WTC11 (cell line): ENCODE measurements around the gene USP10. TPM values are rescaled to one million over a fixed set of nuclear protein-coding genes. Genes with fewer than 3 reads are reported as not detected.
A peak's percentile ranks its signal among the peaks of the same experiment; 100 is the strongest.

Experiments
- ATAC-seq: fragments of 200-7000 bp; cut with Tn5 transposase; 2 replicates; pipeline ENCODE4 v1.10.0; 2021; ENCODE audit warnings: mild to moderate bottlenecking, moderate library complexity
- CTCF ChIA-PET: fragments of 300-600 bp; sonication (Branson Sonifier 250); formaldehyde crosslinking; loops from one replicate; lab custom pipeline; 2021; ENCODE audit warnings: antibody characterized with exemption; lab: Charles Lee
- POLR2A ChIA-PET: fragments of 350-600 bp; sonication (Branson Sonifier 250); formaldehyde crosslinking; loops from one replicate; lab custom pipeline; 2021; ENCODE audit warnings: antibody characterized with exemption; lab: Charles Lee
- DNase-seq: peaks from one replicate; pipeline ENCODE4 v3.0.0; 2021; ENCODE audit warnings: low spot score
- H3K27ac Mint-ChIP-seq: 2 replicates; pipeline ENCODE4 v1.8.0; 2021; ENCODE audit warnings: mixed read lengths
- H3K27me3 Mint-ChIP-seq: 2 replicates; pipeline ENCODE4 v1.8.0; 2021; ENCODE audit warnings: low read depth, mild to moderate bottlenecking, moderate library complexity, mixed read lengths
- H3K36me3 Mint-ChIP-seq: 2 replicates; pipeline ENCODE4 v1.8.0; 2021; ENCODE audit warnings: mixed read lengths
- H3K4me1 Mint-ChIP-seq: 2 replicates; pipeline ENCODE4 v1.8.0; 2022; ENCODE audit warnings: mixed read lengths
- H3K4me3 Mint-ChIP-seq: 2 replicates; pipeline ENCODE4 v1.8.0; 2021; ENCODE audit warnings: mild to moderate bottlenecking, moderate library complexity, mixed read lengths
- H3K9me3 Mint-ChIP-seq: 2 replicates; pipeline ENCODE4 v1.8.0; 2021; ENCODE audit warnings: mixed read lengths
- ATF1 ChIP-seq: sonication (generic); formaldehyde crosslinking; IDR thresholded peaks from 2 replicates; pipeline ENCODE4 v1.8.1; 2023; ENCODE audit warnings: mild to moderate bottlenecking, moderate library complexity, missing genetic modification reagents
- ATF3 ChIP-seq: sonication (generic); formaldehyde crosslinking; conservative IDR thresholded peaks from 2 replicates; pipeline ENCODE4 v1.8.1; 2022; ENCODE audit warnings: mild to moderate bottlenecking, missing genetic modification reagents
- CREM ChIP-seq: sonication (generic); formaldehyde crosslinking; IDR thresholded peaks from 2 replicates; pipeline ENCODE4 v1.8.1; 2022; ENCODE audit warnings: mild to moderate bottlenecking, missing genetic modification reagents, moderate library complexity
- ESRRA ChIP-seq: sonication (generic); formaldehyde crosslinking; IDR thresholded peaks from 2 replicates; pipeline ENCODE4 v1.8.1; 2022; ENCODE audit warnings: mild to moderate bottlenecking, missing genetic modification reagents, borderline replicate concordance
- FOXJ3 ChIP-seq: sonication (generic); formaldehyde crosslinking; IDR thresholded peaks from 2 replicates; pipeline ENCODE4 v1.9.0; 2021; ENCODE audit warnings: missing genetic modification reagents, mild to moderate bottlenecking, borderline replicate concordance
- FOXP1 ChIP-seq: sonication (generic); formaldehyde crosslinking; IDR thresholded peaks from 2 replicates; pipeline ENCODE4 v1.8.0; 2022; ENCODE audit warnings: missing genetic modification reagents, mild to moderate bottlenecking, moderate library complexity, borderline replicate concordance
- GRHL2 ChIP-seq: fragments of 250-450 bp; sonication (Bioruptor Pico); IDR thresholded peaks from 2 replicates; pipeline ENCODE4 v1.8.0; 2022; ENCODE audit warnings: mild to moderate bottlenecking, moderate library complexity; ENCODE audit not compliant: insufficient replicate concordance, severe bottlenecking
- IRF2 ChIP-seq: sonication (generic); formaldehyde crosslinking; IDR thresholded peaks from 2 replicates; pipeline ENCODE4 v1.8.0; 2022; ENCODE audit warnings: low read depth, missing genetic modification reagents, borderline replicate concordance
- MXD4 ChIP-seq: fragments of 250-450 bp; sonication (Bioruptor Pico); IDR thresholded peaks from 2 replicates; pipeline ENCODE4 v1.8.0; 2021; ENCODE audit warnings: mild to moderate bottlenecking, moderate library complexity, borderline replicate concordance
- RORB ChIP-seq: fragments of 250-450 bp; sonication (Bioruptor Pico); IDR thresholded peaks from 2 replicates; pipeline ENCODE4 v1.9.0; 2021; ENCODE audit warnings: mild to moderate bottlenecking
- SMAD3 ChIP-seq: sonication (generic); formaldehyde crosslinking; IDR thresholded peaks from 2 replicates; pipeline ENCODE4 v1.8.0; 2022; ENCODE audit warnings: missing genetic modification reagents, mild to moderate bottlenecking, borderline replicate concordance
- SP1 ChIP-seq: sonication (generic); formaldehyde crosslinking; conservative IDR thresholded peaks from 2 replicates; pipeline ENCODE4 v1.8.1; 2022; ENCODE audit warnings: missing genetic modification reagents
- TEAD1 ChIP-seq: sonication (generic); formaldehyde crosslinking; IDR thresholded peaks from 2 replicates; pipeline ENCODE4 v1.8.0; 2022; ENCODE audit warnings: mild to moderate bottlenecking, missing genetic modification reagents
- TEAD4 ChIP-seq: sonication (generic); formaldehyde crosslinking; IDR thresholded peaks from 2 replicates; pipeline ENCODE4 v1.8.0; 2022; ENCODE audit warnings: mild to moderate bottlenecking, missing genetic modification reagents
- ZBTB21 ChIP-seq: sonication (generic); formaldehyde crosslinking; IDR thresholded peaks from 2 replicates; pipeline ENCODE4 v1.8.1; 2023; ENCODE audit warnings: mild to moderate bottlenecking, missing genetic modification reagents, borderline replicate concordance
- ZNF121 ChIP-seq: sonication (generic); formaldehyde crosslinking; IDR thresholded peaks from 2 replicates; pipeline ENCODE4 v1.8.0; 2023; ENCODE audit warnings: missing genetic modification reagents
- ZNF219 ChIP-seq: sonication (generic); formaldehyde crosslinking; IDR thresholded peaks from 2 replicates; pipeline ENCODE4 v1.8.0; 2023; ENCODE audit warnings: missing genetic modification reagents, mild to moderate bottlenecking, borderline replicate concordance
- ZNF232 ChIP-seq: sonication (generic); formaldehyde crosslinking; IDR thresholded peaks from 2 replicates; pipeline ENCODE4 v1.8.0; 2022; ENCODE audit warnings: mild to moderate bottlenecking, missing genetic modification reagents
- ZNF263 ChIP-seq: sonication (generic); formaldehyde crosslinking; IDR thresholded peaks from 2 replicates; pipeline ENCODE4 v1.8.1; 2022; ENCODE audit warnings: low read depth, mild to moderate bottlenecking, moderate library complexity, missing genetic modification reagents
- ZNF416 ChIP-seq: fragments of 250-450 bp; sonication (Bioruptor Pico); IDR thresholded peaks from 2 replicates; pipeline ENCODE4 v1.9.0; 2021; ENCODE audit warnings: mild to moderate bottlenecking, inconsistent platforms
- ZNF423 ChIP-seq: fragments of 250-450 bp; sonication (Bioruptor Pico); IDR thresholded peaks from 2 replicates; pipeline ENCODE4 v2.1.2; 2022; ENCODE audit warnings: mild to moderate bottlenecking, moderate library complexity
- ZNF532 ChIP-seq: fragments of 250-450 bp; sonication (Bioruptor Pico); IDR thresholded peaks from 2 replicates; pipeline ENCODE4 v1.9.0; 2021; ENCODE audit warnings: mild to moderate bottlenecking, borderline replicate concordance
- total RNA-seq: library from RNA; stranded (reverse); gene quantifications from 3 replicates; pipeline ENCODE4 v1.2.3, GENCODE V29; 2021
- TF ChIP-seq, protein P1 (sequence below): sonication (generic); formaldehyde crosslinking; IDR thresholded peaks from 2 replicates; pipeline ENCODE4 v1.8.1; 2022; ENCODE audit warnings: low read depth, mild to moderate bottlenecking, moderate library complexity, missing genetic modification reagents, borderline replicate concordance
- TF ChIP-seq, protein P2 (sequence below): sonication (generic); formaldehyde crosslinking; IDR thresholded peaks from 2 replicates; pipeline ENCODE4 v1.8.1; 2022; ENCODE audit warnings: mild to moderate bottlenecking, missing genetic modification reagents, moderate library complexity, borderline replicate concordance

The USP10 gene
- total RNA-seq, 1 experiment from 2014 or later, result 138 TPM

GRCh38 chr16:84768061-84768807 is 68.4 kb downstream of the USP10 start:
- ATAC-seq, result no peak
- TF ChIP-seq IRF2 (CRISPR knock-in tag) (no peak), ESRRA (no peak), FOXP1 (CRISPR knock-in tag) (no peak), TEAD4 (CRISPR knock-in tag) (no peak), ATF3 (CRISPR knock-in tag) (no peak), ZBTB21 (CRISPR knock-in tag) (no peak), ZNF263 (CRISPR knock-in tag) (no peak), FOXJ3 (CRISPR knock-in tag) (no peak), ZNF232 (CRISPR knock-in tag) (no peak)
- TF ChIP-seq, protein P1, sequence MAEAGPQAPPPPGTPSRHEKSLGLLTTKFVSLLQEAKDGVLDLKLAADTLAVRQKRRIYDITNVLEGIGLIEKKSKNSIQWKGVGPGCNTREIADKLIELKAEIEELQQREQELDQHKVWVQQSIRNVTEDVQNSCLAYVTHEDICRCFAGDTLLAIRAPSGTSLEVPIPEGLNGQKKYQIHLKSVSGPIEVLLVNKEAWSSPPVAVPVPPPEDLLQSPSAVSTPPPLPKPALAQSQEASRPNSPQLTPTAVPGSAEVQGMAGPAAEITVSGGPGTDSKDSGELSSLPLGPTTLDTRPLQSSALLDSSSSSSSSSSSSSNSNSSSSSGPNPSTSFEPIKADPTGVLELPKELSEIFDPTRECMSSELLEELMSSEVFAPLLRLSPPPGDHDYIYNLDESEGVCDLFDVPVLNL (CRISPR knock-in tag), result no peak
- CTCF ChIA-PET, result interaction anchor here (0.5 kb wide), 1 partner anchor 201 kb away, joined by 3 read pairs; no protein-coding TSS in a partner anchor
- DNase-seq, result no peak
- POLR2A ChIA-PET, result interaction anchor here (0.6 kb wide), 2 partner anchors 96 to 174 kb away, joined by 3 to 4 read pairs; no protein-coding TSS in a partner anchor
- Mint-ChIP-seq H3K9me3 (no peaks in the 10 kb centered on the region), H3K27ac (no peak overlapping the region), H3K27me3 (no peaks in the 10 kb centered on the region), H3K4me1 (no peaks in the 10 kb centered on the region), H3K36me3 (peaks cover 83% of the 10 kb centered on the region), H3K4me3 (no peak overlapping the region)

DNA sequence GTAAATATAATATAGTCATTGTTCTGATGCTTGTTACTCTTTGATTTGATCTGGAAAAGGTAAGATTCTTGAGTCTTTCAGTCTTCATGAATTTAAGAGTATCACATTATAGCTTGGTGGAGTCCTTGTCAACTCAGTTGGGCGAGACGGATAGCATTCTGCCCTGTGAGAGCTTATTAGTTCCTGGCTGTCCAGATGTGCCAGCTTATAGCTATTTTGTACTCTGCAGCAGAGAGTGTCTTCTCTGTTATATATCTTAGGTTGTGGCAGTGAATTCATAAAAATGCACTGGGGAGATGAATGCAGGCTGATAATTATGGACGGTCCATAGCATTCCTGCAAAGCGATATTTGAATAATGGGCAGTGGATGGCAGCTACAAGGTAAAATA is 69.0 kb downstream of the USP10 start:
- no peak overlapping the region for H3K27ac Mint-ChIP-seq
- no peaks in the 10 kb centered on the region for H3K4me1 Mint-ChIP-seq
- DNase-seq, result no peak
- no peaks in the 10 kb centered on the region for H3K27me3 Mint-ChIP-seq
- peaks cover 83% of the 10 kb centered on the region for H3K36me3 Mint-ChIP-seq
- no peaks in the 10 kb centered on the region for H3K9me3 Mint-ChIP-seq
- CTCF ChIA-PET, result no interaction called here
- no peak overlapping the region for H3K4me3 Mint-ChIP-seq
- no peak for ATAC-seq
- POLR2A ChIA-PET, result interaction anchor here (0.6 kb wide), 1 partner anchor 174 kb away, joined by 4 read pairs; no protein-coding TSS in a partner anchor
- no peak for TF ChIP-seq GRHL2 (CRISPR knock-in tag)
- TF ChIP-seq, protein P2, sequence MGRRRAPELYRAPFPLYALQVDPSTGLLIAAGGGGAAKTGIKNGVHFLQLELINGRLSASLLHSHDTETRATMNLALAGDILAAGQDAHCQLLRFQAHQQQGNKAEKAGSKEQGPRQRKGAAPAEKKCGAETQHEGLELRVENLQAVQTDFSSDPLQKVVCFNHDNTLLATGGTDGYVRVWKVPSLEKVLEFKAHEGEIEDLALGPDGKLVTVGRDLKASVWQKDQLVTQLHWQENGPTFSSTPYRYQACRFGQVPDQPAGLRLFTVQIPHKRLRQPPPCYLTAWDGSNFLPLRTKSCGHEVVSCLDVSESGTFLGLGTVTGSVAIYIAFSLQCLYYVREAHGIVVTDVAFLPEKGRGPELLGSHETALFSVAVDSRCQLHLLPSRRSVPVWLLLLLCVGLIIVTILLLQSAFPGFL (CRISPR knock-in tag), result no peak
- no peak for TF ChIP-seq ZNF121 (CRISPR knock-in tag)
- TF ChIP-seq ATF1, result no peak
- TF ChIP-seq ZNF219 (CRISPR knock-in tag), result no peak
- no peak for TF ChIP-seq TEAD1 (CRISPR knock-in tag)
- no peak for TF ChIP-seq SP1
- no peak for TF ChIP-seq MXD4
- TF ChIP-seq, all 79 proteins: peak for 0

- POLR2A ChIA-PET, result no interaction called here
- H3K36me3 Mint-ChIP-seq, result peaks cover 78% of the 10 kb centered on the region
- H3K4me3 Mint-ChIP-seq, result no peak overlapping the region
- CTCF ChIA-PET, result no interaction called here
- no peaks in the 10 kb centered on the region for H3K4me1 Mint-ChIP-seq
- H3K9me3 Mint-ChIP-seq, result no peaks in the 10 kb centered on the region
- peak overlapping the region; percentile 12; the same call in 1 of the 2 replicates for H3K27ac Mint-ChIP-seq
- ATAC-seq, result no peak
- H3K27me3 Mint-ChIP-seq, result no peaks in the 10 kb centered on the region
- no peak for DNase-seq
- TF ChIP-seq ZNF423 (CRISPR knock-in tag) (no peak), ZNF416 (CRISPR knock-in tag) (no peak), ZNF532 (CRISPR knock-in tag) (no peak), RORB (CRISPR knock-in tag) (no peak), CREM (CRISPR knock-in tag) (no peak), ATF3 (CRISPR knock-in tag) (no peak), SMAD3 (no peak)
Measured at GRCh38 chr16:84769416-84769815, 69.6 kb downstream of the USP10 start.
